ENCODE data around the gene PRR36. TPM values are rescaled to one million over a fixed set of nuclear protein-coding genes. Genes with fewer than 3 reads are reported as not detected.
"Not testable (repeated sequence)": the region's sequence is repeated elsewhere in the genome, so short reads cannot be mapped to it uniquely, and the experiment has no call there.

The PRR36 gene
- total RNA-seq, 1 donor from 2014 or later = 0.92 TPM

DNA sequence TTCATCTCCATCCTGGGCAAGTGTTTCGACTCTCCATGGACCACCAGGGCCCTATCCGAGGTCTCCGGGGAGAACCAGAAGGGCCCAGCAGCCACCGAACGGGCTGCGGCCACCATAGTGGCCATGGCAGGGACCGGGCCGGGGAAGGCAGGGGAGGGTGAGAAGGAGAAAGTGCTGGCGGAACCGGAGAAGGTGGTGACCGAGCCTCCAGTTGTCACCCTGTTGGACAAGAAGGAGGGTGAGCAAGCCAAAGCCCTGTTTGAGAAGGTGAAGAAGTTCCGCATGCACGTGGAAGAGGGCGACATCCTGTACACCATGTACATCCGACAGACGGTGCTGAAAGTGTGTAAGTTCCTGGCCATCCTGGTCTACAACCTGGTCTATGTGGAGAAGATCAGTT lies 24.8 kb upstream of the PRR36 start:
- DNase-seq = no peak

DNA sequence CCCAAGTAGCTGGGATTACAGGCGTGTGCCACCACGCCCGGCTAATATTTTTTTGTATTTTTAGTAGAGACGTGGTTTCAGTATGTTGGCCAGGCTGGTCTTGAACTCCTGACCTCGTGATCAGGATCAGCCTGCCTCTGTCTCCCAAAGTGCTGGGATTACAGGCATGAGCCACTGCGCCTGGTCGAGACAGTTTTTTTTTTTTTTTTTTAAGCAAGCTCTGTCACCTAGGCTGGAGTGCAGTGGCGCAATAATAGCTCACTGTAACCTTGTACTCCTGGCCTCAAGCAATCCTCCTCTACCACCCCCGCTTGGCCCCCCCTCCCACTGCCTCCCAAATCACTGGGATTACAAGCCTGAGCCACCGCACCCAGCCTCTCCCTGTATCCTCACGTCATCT lies 23.1 kb upstream of the PRR36 start:
- DNase-seq = no peak

DNA sequence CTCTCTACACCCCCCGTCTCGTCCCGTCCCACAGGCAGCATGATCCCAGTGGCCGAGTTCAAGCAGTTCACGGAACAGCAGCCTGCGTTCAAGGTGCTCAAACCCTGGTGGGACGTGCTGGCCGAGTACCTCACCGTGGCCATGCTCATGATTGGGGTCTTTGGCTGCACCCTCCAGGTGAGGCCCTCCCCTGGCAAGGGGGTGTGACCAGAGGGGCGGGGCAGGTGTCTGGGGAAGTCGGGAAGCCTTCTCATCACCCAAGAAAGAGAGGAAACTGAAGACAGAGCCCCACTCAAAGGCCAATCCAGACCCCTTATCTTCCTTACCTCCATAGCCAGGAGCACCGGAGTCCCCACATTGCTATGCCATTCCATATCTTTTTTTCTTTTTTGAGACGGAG lies 21.4 kb upstream of the PRR36 start:
- no peak for DNase-seq

DNA sequence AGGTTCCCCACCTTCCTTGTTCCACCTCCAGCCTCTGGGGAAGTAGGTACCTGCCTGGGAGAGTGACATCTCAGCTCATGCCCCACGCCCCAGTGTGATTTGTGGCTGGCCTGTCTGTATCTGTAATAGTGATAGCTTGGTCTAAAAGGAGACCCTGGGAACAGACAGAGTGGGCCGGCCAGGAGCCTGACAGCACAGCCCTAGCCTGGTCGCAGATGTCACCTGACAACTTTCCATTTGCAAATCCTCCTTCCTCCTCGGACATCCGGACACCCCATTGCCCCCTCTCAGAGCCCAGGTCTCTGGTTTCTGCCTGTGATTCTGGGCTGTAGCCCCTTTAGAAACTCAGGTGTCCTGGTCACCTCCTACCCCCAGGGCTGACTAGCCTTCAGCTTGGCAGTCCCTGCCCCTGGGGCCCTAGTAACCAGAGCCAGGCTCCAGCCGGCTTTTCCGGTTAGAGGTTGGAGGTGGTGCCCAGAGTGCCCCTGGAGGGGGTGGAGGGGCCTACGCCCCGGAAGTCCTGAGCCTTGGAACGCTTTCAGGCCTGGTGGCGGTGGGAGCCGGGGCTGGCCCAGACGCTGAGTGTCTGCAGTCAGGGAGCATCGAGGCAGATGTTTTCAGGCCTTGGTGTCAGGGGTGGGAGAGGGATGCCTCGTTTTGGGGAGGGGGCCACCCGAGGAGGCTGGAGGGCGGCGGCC lies 20.6 kb upstream of the PRR36 start:
- no peak for DNase-seq

DNA sequence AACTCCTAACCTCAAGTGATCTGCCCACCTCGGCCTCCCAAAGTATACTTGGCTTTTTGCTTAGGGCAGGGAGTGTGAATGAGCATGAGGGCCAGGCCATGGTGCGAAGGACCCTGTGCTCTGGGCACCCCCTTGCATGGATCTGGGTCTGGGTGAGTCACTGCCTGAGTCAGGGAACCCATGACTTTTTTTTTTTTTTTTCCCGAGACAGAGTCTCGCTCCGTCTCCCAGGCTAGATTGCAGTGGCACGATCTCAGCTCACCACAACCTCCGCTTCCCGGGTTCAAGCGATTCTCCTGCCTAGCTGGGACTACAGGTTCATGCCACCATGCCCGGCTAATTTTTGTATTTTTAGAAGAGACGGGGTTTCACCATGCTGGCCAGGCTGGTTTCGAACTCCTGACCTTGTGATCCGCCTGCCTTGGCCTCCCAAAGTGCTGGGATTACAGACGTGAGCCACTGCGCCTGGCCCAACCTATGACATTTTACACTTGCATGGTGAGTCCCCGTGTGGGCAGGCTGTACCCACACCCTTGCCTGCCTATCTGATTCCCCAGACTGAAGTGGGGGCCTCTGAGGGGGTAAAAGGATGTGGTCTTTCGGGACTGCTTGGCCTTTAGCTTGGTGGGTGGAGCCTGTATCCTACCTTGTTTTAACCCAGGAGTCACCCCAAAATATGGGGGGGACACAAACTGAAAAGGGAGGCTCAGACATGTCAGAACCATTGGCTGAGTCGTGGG lies 19.3 kb upstream of the PRR36 start:
- not testable (repeated sequence) for DNase-seq

DNA sequence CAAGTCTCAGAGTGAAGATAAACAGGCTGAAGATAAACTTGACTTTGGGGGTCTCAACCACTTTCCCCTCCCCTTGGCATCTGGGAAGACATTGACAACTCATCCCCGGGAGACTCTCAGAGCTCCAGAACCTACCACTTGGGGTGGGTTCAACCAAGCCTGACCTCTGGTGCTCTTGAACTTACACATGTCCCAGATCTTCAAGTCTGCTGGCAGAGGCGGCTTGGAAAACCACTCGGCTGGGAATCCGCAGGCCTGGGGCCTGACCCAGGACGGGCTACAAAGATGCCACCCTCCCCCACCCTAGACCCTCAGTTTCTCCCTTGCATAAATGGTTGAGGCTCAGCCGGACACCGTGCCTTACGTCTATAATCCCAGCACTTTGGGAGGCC lies 14.6 kb upstream of the PRR36 start:
- no peak for DNase-seq

DNA sequence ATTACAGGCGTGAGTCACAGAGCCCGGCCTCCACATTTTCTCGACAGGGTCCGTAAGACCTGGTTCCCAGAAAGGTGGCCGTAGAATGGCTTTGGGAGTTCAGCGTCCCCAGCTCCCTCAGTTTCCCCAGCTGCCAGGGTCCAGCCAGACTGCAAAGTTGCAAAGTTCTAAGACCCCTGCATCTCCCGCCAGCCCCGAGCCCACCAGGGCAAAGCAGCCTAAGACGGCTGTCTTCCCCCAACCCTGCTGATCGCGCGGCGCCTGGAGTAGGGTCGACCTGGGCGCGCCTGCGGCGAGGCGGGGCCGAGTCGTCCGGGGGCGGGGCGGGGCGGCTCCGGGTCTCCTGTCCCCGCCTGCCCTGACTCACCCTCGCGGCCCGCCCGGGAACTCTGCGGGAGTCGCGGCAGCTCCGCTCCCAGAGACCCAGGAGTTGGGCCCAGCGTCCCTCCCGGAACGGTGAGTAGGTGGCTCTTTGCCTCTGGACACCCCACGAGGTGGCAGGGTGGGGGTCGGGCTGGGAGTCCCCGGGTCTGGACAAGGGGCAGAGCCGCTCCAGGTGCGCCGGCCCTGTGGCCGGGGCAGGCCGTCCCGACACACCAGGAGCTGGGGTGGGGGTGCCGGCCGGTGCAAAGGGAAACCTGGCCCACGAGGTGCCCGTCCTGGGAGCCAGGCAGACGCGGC lies 14.1 kb upstream of the PRR36 start, which contains the start of gene LRRC8E:
Gene LRRC8E, plus strand, starts transcription at position 366 of the 681 bp plus-strand sequence. CDS start 7,094 bp downstream, outside the sequence.
- peak; percentile 36 for DNase-seq

DNA sequence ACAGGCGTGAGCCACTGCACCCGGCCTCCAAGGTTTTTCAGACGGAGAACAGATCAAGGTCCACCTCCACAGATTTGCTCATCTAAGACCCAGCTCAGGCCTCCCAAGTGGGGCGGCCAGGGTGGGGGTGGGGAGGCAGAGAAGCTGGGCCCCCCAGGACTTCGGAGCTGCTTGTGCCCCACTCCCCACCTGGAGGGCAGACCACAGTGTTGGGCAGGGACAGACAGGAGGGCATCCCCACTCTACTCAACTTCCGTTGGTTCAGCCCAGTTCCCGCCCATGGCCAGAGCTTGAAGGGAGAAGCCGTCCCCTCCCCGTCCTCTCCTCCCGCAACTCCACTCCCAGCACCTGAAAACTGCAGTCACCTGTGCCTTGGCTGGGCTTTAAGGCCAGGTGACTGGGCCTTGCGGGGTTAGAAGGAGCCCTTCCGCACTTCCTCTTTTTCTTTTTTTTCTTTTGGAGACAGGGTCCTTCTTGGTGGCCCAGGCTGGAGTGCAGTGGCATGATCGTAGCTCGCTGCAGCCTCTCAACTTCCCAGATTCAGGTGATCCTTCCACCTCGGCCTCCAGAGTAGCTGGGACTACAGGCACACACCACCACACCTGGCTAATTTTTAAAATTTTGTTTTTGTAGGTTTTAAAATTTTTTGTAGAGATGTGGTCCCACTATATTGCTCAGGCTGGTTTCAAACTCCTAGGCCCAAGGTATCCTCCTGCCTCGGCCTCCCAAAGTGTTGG lies 13.4 kb upstream of the PRR36 start:
- DNase-seq = no peak

DNA sequence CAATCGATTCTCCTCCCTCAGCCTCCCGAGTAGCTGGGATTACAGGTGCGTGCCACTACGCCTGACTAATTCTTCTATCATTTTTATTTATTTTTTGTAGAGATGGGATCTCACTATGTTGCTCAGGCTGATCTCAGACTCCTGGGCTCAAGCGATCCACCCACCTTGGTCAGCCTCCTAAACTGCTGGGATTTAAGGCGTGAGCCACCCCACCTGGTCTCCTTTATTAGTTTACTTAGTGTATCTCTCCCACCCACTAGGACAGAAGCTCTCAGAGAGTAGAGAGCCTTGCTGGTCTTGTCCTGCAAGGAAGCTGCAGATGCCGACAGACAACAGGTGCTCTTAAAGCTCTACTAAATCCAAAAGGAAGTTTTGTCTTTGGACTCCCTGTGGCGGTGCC lies 11.6 kb upstream of the PRR36 start:
- peak; percentile 22 for DNase-seq

DNA sequence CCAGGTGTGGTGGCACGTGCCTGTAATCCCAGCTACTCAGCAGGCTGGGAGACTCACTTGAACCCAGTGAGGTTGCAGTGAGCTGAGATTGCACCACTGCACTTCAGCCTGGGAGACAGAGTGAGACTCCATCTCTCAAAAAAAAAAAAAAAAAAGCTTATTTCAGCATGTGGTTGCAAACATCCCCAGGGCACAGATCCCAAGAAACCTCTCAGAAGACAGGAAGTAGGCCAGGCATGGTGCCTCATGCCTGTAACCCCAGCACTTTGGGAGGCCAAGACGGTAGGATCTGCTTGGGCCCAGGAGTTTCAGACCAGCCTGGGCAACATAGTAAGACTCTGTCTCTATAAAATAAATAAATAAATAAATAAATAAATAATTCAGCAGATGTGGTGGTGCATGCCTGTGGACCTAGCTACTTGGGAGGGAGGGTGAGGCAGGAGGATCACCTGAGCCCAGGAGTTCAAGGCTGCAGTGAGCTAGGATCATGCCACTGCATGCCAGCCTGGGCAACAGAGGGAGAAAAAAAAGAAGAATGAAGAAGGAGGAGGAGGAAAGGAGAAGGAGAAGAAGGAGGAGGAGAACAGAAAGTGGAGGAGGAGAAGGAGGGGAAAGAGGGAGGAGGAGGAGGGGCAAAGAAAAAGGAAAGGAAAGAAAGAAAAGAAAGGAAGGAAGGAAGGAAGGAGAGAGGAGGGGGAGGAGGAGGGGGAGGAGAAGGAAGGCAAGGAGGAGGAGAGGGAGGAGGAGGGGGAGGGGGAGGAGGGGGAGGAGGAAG lies 9.8 kb upstream of the PRR36 start:
- DNase-seq = no peak

DNA sequence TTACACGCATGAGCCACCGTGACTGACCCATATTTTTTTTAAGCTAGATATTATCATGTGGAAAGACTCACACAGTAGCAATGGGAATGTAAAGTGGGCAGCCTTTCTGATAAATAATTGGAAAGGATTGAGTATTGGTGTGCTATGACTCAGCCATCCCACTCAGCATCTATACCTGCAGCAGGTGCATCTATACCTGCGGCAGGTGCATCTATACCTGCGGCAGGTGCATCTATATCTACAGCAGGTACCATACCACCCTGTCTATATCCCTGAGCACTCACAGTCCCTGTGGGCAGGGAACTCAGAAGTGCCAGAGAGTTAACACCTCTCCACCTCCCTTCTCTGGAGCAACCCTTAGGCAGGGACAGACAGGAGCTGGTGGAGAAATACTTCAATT lies 8.9 kb upstream of the PRR36 start:
- no peak for DNase-seq

DNA sequence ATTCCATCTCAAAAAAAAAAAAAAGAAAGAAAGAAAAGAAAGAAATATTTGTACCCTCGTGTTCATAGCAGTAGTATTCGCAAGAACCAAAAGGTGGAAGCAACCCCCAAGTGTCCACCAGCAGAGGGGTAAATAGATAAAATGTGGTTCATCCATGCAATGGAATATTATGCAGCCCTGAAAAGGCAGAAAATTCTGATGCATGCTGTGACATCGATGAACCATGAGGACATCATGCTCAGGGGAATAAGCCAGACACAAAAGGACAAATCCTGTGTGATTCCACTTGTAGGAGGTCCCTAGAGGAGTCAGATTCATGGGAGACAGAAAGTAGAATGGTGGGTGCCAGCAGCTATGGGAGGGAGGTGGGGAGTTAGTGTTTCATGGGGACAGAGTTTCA lies 7.7 kb upstream of the PRR36 start:
- no peak for DNase-seq

DNA sequence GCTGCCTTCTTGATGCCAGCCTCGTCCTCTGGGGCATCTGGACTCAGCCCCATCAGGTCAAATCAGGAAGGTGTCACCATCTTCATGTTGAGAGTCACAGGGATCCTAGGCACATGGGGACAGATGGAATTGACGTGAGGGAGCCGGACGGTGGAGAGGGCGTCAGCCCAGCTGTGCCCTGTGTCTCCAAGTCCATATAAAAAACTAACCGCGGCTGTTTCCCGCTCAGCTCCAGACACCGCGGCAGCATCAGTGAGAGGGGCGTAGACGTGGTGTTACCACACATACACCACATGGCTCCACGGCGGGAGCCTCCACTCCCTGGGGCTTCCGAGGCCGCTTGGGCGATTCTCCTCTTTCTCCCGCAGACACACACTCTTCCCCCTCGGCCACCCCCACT lies 5.6 kb upstream of the PRR36 start:
- DNase-seq = peak; percentile 61

DNA sequence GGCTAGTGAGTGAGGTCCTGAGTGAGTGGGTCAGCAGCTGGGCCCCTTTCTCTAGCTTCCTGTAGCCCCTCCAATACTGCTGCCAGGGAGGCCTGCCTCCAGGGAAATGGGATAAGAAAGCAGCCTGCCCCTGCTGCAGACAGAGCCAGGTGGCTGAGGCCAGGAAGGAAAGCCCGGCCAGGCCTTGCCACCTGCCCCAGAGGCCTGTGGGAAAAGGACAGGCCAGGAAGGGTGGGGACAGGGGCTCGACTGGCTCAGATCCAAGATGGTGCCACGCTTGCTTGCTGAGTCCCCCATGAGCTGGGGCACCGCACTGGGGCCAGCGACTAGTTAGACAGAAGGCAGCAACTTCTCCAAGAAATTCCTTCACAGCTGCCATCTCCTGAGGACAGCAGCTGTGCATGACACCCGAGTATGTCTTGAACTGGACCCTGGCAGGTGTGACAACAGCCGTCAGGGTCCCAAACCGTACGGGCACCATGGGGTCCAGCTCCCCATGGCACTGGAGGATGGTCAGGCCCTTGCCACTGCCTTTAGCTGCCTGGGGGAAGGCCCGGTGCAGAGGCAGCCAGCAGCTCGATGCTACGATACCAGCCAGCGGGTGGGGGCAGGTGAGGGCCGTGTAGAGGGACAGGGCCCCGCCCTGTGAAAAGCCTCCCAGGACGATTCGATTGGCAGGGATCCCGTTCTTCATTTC lies 5.1 kb upstream of the PRR36 start:
- DNase-seq = peak; percentile 80

DNA sequence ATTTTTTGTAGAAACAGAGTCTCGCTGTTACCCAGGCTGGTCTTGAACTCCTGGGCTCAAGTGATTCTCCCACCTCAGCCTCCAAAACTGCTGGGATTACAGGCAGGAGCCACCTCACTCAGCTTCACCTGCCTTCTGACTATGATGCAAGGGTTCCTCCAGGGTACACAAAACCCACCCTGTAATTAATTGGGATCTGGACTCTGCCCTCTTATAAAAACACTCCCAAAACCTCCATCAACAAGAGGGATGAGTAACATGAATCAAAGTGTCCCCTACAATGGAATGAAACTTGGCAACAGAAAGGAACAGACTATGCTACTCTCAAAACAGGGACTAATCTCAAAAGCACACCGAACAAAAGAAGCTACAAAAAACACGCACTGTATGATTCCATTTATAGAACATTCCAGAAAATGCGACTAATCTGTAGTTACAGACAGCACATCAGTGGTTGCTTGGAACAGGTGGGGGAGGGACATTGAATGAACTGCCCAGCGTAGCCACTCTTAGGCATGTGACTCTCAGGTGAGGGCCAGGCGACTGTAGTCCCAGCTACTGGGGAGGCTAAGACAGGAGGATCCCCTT lies 3.2 kb upstream of the PRR36 start:
- no peak for DNase-seq

DNA sequence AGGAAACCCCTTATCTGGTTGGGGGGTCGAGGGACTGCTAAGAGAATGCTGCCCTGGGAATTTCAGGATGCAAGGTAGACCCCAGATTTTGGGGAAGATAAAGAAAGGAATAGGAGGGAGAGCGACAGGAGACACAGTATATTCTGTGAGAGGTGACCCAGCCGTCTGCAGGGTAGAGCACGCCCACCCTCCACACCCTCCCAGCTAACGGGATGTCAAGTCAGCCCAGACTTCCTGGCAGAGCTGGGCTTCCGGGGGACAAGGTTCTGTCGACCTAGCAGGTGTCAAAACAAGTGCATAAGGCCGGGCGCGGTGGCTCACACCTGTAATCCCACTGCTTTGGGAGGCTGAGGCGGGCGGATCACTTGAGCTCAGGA lies 695 bp upstream of the PRR36 start:
- DNase-seq = no peak

DNA sequence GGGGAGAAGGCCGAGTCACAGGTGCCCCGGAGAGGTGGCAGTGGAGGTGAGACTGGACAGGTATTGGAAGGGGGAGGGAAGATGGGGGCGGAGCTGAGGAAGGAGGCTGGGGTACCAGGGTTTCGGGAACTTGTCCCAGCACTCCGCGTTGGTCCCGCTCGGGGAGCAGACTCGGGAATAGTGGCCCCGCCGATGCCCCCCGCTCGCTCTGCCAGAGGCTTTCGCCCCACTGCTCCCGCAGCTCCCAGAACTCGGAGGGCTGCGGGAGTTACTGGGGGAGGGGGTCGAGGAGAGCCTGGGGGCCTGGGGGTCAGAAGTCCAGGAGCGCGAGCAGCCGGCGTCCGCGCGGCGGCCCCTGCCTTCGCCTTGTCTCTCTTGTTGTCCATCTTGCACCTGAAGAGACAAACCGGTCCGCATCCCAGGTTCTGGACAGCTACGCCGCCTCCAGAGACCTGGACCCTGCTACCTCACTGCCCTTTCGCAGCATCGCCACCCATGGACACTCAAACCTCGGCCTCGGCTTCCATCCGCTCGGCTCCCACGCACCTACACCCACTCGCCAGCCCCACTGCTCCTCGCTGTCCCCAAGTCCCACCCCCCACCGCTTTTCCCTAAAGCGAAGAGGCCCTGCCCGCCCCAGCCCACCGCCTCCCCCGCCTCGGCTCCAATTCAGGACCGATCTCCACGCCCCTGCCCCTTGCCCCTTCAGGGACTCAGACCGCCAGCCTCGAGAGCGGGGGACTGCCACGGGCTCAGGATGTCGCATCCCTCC lies 700 bp downstream of the PRR36 start:
- no peak for DNase-seq

DNA sequence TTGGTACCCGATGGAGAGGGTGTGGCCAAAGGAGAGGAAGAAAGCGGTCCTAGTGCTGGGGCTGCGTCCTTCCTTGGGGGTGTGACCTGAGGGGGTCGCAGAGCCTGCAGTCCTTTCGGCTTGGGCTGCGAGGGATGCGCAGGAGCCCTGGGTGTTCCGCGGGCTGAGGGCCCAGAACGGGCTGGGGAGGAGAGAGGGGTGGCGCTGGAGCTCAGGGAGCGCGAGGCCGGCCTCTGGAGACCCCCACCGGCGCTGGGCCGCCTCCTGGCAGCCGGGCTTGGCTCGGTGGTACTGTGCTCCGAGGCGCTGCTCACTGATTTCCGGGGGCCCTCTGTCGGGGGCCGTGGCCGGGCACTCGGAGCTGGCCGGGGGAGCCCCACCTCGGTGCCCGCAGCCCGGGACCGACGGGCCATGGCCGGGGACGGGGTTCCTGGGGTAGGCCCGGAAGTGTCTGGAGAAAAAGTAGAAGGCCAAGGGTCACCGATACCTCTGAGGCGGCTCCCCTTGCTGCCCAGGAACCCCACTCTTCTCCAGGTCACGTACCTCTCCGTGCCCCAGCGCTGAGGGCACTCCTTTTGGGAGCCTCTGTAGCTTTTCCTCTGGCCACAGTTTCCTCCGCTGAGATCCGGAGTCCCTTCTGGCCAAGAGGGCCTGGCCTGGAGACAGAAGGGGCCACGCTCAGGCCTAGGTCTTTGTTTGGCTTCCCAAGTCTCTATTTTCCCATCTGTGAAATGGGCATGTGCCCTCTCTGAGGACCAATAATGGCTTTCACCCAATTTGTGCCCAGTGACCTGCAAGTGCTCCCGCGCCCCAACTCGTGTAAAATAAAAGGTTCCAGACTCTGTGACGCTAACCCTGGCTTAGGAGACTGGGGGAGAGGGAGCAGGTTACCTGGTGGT lies 1.6 kb downstream of the PRR36 start:
- no peak for DNase-seq
